HepG2 (cell line): Measurements from ENCODE around the gene UBP1. TPM values are rescaled to one million over a fixed set of nuclear protein-coding genes. Genes with fewer than 3 reads are reported as not detected.

Experiments used
- E2F1 ChIP-seq: sonication (generic); formaldehyde crosslinking; IDR thresholded peaks from 2 replicates; pipeline ENCODE4 v1.5.0; 2020; ENCODE audit warnings: missing genetic modification reagents
- ERF ChIP-seq: IDR thresholded peaks from 2 replicates; pipeline ENCODE4 v1.6.1; 2018; ENCODE audit warnings: missing biosample characterization, missing genetic modification reagents
- GPBP1L1 ChIP-seq: sonication (generic); formaldehyde crosslinking; IDR thresholded peaks from 2 replicates; pipeline ENCODE4 v1.5.0; 2020; ENCODE audit warnings: mild to moderate bottlenecking, missing genetic modification reagents
- HMG20B ChIP-seq: conservative IDR thresholded peaks from 2 replicates; pipeline ENCODE4 v1.6.1; 2016; ENCODE audit warnings: missing genetic modification reagents, missing compliant biosample characterization
- HOXA5 ChIP-seq: sonication (generic); formaldehyde crosslinking; IDR thresholded peaks from 2 replicates; pipeline ENCODE4 v1.4.0; 2020; ENCODE audit warnings: missing genetic modification reagents
- JUN ChIP-seq: sonication (generic); formaldehyde crosslinking; IDR thresholded peaks from 2 replicates; pipeline ENCODE4 v1.4.0; 2020; ENCODE audit warnings: mild to moderate bottlenecking, missing genetic modification reagents
- KLF11 ChIP-seq: IDR thresholded peaks from 2 replicates; pipeline ENCODE4 v1.6.1; 2016; ENCODE audit warnings: missing compliant biosample characterization
- NFYB ChIP-seq: sonication (generic); formaldehyde crosslinking; IDR thresholded peaks from 2 replicates; pipeline ENCODE4 v1.4.0; 2020; ENCODE audit warnings: missing genetic modification reagents
- NKX3-1 ChIP-seq: sonication (generic); formaldehyde crosslinking; IDR thresholded peaks from 2 replicates; pipeline ENCODE4 v1.5.0; 2020; ENCODE audit warnings: missing genetic modification reagents
- NR2F6 ChIP-seq, 2 experiments: IDR thresholded peaks; 2 replicates each; pipeline ENCODE4 v1.6.1; 2016; ENCODE audit warnings: antibody characterized with exemption in 1 of 2, mild to moderate bottlenecking in 1 of 2
- SALL2 ChIP-seq: sonication (generic); formaldehyde crosslinking; IDR thresholded peaks from 2 replicates; pipeline ENCODE4 v1.8.1; 2023; ENCODE audit warnings: mild to moderate bottlenecking, missing genetic modification reagents, inconsistent platforms
- SAP130 ChIP-seq: IDR thresholded peaks from 2 replicates; pipeline ENCODE4 v1.6.1; 2016; ENCODE audit warnings: low read depth
- TOE1 ChIP-seq: sonication (generic); formaldehyde crosslinking; IDR thresholded peaks from 2 replicates; pipeline ENCODE4 v1.4.0; 2020; ENCODE audit warnings: mild to moderate bottlenecking, missing genetic modification reagents
- ZNF570 ChIP-seq: sonication (generic); formaldehyde crosslinking; IDR thresholded peaks from 2 replicates; pipeline ENCODE4 v1.4.0; 2020; ENCODE audit warnings: mild to moderate bottlenecking, missing genetic modification reagents, borderline replicate concordance
- ZNF766 ChIP-seq: sonication (generic); formaldehyde crosslinking; IDR thresholded peaks from 2 replicates; pipeline ENCODE4 v1.5.0; 2020; ENCODE audit warnings: missing genetic modification reagents, borderline replicate concordance
- ZSCAN12 ChIP-seq: sonication (generic); formaldehyde crosslinking; IDR thresholded peaks from 2 replicates; pipeline ENCODE4 v1.9.0; 2021; ENCODE audit warnings: mild to moderate bottlenecking, missing genetic modification reagents
- polyA plus RNA-seq, 8 experiments: library from polyadenylated mRNA; depleted of rRNA in 3 of 8; stranded (reverse) in 7 of 8; unstranded in 1 of 8; fragments of >200 nt; fragmentation: Illumina TruSeq in 4 of 8; extraction: Trizol in 4 of 8; gene quantifications; 2 replicates each; pipeline versions ENCODE4 v1.2.1 to v1.2.3, GENCODE V29; 2011 to 2016; ENCODE audit warnings: low read depth in 4 of 8, missing spikeins in 1 of 8, mixed read lengths in 1 of 8; ENCODE audit not compliant: insufficient read depth in 1 of 8
- total RNA-seq, 5 experiments: library from RNA; depleted of rRNA; stranded (reverse); fragments of >200 nt; fragmentation: Illumina TruSeq; extraction: Trizol; gene quantifications; 2 replicates each; pipeline ENCODE4 v1.2.3, GENCODE V29; 2016; ENCODE audit warnings: low read depth in 1 of 5
- TF ChIP-seq, protein P1 (sequence below): sonication (generic); formaldehyde crosslinking; IDR thresholded peaks from 2 replicates; pipeline ENCODE4 v1.4.0; 2020; ENCODE audit warnings: mild to moderate bottlenecking, missing genetic modification reagents

The UBP1 gene
- total and polyA plus RNA-seq, 2 of the 13 experiments (the other 11 are each of a cell fraction or from before 2014, with no cell fraction given), result 48.3 to 79.9 TPM

DNA sequence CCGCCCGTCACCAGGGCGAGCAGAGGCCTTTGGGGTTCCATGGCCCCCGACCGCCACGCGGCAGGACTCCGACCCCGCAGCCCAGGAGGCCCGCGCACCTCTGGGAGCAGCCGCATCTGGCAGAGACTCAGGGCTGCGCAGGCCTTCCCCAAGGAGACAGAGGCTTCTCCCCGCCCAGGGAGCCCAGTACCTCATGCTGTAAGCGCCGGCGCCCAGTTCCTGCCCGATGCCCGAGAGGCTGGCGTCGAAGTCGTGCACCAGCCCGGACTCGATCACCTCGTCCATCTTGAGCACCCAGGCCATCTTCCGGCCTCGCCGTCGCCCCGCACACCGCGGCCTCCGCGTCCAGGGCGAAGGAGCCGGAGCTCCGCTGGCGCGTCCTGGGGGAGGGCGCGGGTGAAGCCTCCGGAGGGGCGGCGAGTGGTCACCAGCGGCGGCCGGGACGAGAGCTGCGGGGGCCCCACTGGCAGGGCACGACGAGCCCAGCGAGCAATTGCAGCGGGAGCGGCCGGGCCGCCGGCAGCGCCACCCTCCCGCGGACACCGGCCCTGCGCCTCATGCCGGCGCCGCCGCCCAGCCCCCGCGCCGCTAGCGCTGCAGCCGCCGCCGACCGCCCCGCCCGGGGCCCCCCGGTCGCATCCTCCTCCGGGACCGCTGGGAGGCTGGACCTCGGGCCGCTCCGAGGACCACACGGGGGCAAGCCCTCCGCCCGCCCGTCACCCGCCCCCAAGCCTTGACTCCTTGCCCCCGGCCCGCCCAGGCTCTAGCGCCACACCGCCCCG is 468 bp downstream of the UBP1 start (continued):
- TF ChIP-seq, protein P1, sequence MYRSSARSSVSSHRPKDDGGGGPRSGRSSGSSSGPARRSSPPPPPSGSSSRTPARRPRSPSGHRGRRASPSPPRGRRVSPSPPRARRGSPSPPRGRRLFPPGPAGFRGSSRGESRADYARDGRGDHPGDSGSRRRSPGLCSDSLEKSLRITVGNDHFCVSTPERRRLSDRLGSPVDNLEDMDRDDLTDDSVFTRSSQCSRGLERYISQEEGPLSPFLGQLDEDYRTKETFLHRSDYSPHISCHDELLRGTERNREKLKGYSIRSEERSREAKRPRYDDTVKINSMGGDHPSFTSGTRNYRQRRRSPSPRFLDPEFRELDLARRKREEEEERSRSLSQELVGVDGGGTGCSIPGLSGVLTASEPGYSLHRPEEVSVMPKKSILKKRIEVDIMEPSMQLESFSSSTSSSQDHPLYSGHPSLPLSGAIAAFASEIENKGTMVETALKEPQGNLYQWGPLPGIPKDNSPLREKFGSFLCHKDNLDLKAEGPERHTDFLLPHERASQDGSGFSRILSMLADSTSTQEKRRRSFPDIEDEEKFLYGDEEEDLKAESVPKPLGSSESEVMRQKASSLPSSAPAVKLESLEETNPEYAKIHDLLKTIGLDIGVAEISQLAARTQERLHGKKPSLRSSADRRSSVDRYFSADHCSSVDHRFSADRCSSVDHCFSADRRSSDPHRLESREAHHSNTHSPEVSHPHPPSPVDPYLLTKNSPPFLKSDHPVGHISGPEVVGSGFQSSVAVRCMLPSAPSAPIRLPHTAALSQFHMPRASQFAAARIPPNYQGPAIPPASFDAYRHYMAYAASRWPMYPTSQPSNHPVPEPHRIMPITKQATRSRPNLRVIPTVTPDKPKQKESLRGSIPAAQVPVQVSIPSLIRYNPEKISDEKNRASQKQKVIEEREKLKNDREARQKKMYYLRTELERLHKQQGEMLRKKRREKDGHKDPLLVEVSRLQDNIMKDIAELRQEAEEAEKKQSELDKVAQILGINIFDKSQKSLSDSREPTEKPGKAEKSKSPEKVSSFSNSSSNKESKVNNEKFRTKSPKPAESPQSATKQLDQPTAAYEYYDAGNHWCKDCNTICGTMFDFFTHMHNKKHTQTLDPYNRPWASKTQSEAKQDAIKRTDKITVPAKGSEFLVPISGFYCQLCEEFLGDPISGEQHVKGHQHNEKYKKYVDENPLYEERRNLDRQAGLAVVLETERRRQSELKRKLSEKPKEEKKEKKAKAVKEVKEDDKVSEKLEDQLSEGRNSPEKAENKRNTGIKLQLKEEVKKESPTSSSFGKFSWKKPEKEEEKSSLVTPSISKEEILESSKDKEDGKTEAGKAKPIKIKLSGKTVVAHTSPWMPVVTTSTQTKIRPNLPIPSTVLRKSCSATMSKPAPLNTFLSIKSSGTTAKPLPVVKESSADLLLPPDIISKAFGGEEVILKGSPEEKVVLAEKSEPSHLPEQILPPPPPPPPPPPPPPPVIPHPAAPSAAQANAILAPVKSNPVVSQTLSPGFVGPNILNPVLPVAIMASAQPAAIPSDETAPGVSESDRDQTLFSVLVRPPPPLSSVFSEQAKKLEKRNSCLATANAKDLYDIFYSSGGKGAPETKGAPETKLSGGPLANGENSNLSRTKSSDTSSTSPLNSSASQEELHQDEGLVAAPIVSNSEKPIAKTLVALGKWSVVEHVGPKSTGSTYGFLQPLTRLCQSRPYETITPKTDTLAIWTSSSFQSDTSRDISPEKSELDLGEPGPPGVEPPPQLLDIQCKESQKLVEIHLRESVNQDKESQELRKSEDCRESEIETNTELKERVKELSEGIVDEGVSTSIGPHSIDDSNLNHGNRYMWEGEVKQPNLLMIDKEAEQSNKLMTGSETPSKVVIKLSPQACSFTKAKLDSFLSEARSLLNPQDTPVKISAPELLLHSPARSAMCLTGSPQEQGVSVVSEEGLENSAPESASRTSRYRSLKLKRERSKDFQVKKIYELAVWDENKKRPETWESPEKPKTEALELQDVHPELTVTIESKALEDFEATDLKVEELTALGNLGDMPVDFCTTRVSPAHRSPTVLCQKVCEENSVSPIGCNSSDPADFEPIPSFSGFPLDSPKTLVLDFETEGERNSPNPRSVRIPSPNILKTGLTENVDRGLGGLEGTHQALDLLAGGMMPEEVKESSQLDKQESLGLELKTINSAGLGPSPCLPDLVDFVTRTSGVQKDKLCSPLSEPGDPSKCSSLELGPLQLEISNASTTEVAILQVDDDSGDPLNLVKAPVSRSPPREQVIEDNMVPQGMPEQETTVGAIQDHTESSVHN (CRISPR knock-in tag), result no peak
- TF ChIP-seq SALL2 (CRISPR knock-in tag) (no peak; the same call in 1 of the 2 replicates), HOXA5 (CRISPR knock-in tag) (0 out of 2 replicates have a peak, but pooled peaks have one; percentile 18), NFYB (CRISPR knock-in tag) (no peak), E2F1 (no peak), ZSCAN12 (CRISPR knock-in tag) (no peak), NR2F6 (IDR thresholded peaks at IDR 0.05) (no peak), NR2F6 (CRISPR knock-in tag; IDR thresholded peaks at IDR 0.05) (no peak), SAP130 (CRISPR knock-in tag) (peak; percentile 57), GPBP1L1 (CRISPR knock-in tag) (no peak), TOE1 (CRISPR knock-in tag) (no peak), JUN (CRISPR knock-in tag) (0 out of 2 replicates have a peak, but pooled peaks have one; percentile 4), KLF11 (CRISPR knock-in tag) (0 out of 2 replicates have a peak, but pooled peaks have one; percentile 33), HMG20B (CRISPR knock-in tag) (0 out of 2 replicates have a peak, but pooled peaks have one; percentile 23), ZNF766 (CRISPR knock-in tag) (no peak), ERF (CRISPR knock-in tag) (no peak; the same call in none of the 2 replicates), NKX3-1 (CRISPR knock-in tag) (peak; percentile 12; the same call in 1 of the 2 replicates), ZNF570 (no peak)
